GM18507 (cell line): ENCODE data around the gene CDH10.

Experiments
- DNase-seq: peaks from one replicate; pipeline ENCODE4 v3.0.0; 2011; ENCODE audit warnings: low read depth; ENCODE audit not compliant: insufficient read length; ENCODE audit errors: extremely low spot score
- FAIRE-seq: peaks from 2 replicates; lab custom pipeline; 2011; peaks lifted over from hg19 to GRCh38; lab: Jason Lieb, UNC

The CDH10 gene

GRCh38 chr5:24609706-24610105 lies 35.1 kb downstream of the CDH10 start:
- FAIRE-seq = no peak
- no peak for DNase-seq

- DNase-seq = no peak
- no peak for FAIRE-seq
Observed at GRCh38 chr5:24606971-24607370, 37.8 kb downstream of the CDH10 start.

- FAIRE-seq (no peak), DNase-seq (no peak)
Observed at GRCh38 chr5:24602188-24602587, 42.6 kb downstream of the CDH10 start.

- FAIRE-seq (no peak), DNase-seq (no peak)
Observed at GRCh38 chr5:24598956-24599355, 45.8 kb downstream of the CDH10 start.

- DNase-seq (no peak), FAIRE-seq (no peak)
Observed at GRCh38 chr5:24595329-24595728, 49.4 kb downstream of the CDH10 start.

GRCh38 chr5:24591426-24591825 lies 53.4 kb downstream of the CDH10 start:
- FAIRE-seq = no peak
- DNase-seq = no peak

- DNase-seq (no peak), FAIRE-seq (no peak)
Observed at GRCh38 chr5:24589566-24589965, 55.2 kb downstream of the CDH10 start.

- no peak for FAIRE-seq
- no peak for DNase-seq
Observed at GRCh38 chr5:24585751-24586150, 59.0 kb downstream of the CDH10 start.

GRCh38 chr5:24571302-24571701 lies 73.5 kb downstream of the CDH10 start:
- DNase-seq = no peak
- no peak for FAIRE-seq

GRCh38 chr5:24566933-24567332 lies 77.8 kb downstream of the CDH10 start:
- FAIRE-seq = no peak
- no peak for DNase-seq

- no peak for DNase-seq
- no peak for FAIRE-seq
Observed at GRCh38 chr5:24555229-24555628, 89.5 kb downstream of the CDH10 start.

GRCh38 chr5:24547132-24547531 lies 97.6 kb downstream of the CDH10 start:
- DNase-seq (no peak), FAIRE-seq (no peak)

GRCh38 chr5:24539613-24540012 lies 105.2 kb downstream of the CDH10 start:
- FAIRE-seq (no peak), DNase-seq (no peak)

- DNase-seq (no peak), FAIRE-seq (no peak)
Observed at GRCh38 chr5:24538346-24538745, 106.4 kb downstream of the CDH10 start.

GRCh38 chr5:24535646-24536045 lies 109.1 kb downstream of the CDH10 start:
- DNase-seq = no peak
- no peak for FAIRE-seq

- FAIRE-seq = no peak
- DNase-seq = no peak
Observed at GRCh38 chr5:24530906-24531305, 113.9 kb downstream of the CDH10 start.

- no peak for FAIRE-seq
- no peak for DNase-seq
Observed at GRCh38 chr5:24525414-24525813, 119.4 kb downstream of the CDH10 start.

- DNase-seq (no peak), FAIRE-seq (no peak)
Observed at GRCh38 chr5:24512423-24512822, 132.4 kb downstream of the CDH10 start.

- no peak for DNase-seq
- no peak for FAIRE-seq
Observed at GRCh38 chr5:24510523-24510988, 134.2 kb downstream of the CDH10 start.

- DNase-seq (no peak), FAIRE-seq (no peak)
Observed at GRCh38 chr5:24509943-24510342, 134.8 kb downstream of the CDH10 start.

GRCh38 chr5:24505258-24505657 lies 139.5 kb downstream of the CDH10 start:
- FAIRE-seq (no peak), DNase-seq (no peak)

GRCh38 chr5:24497591-24498157 lies 147.1 kb downstream of the CDH10 start:
- FAIRE-seq = no peak
- DNase-seq = no peak
